ENCODE measurements around the gene CACNG4.

DNA sequence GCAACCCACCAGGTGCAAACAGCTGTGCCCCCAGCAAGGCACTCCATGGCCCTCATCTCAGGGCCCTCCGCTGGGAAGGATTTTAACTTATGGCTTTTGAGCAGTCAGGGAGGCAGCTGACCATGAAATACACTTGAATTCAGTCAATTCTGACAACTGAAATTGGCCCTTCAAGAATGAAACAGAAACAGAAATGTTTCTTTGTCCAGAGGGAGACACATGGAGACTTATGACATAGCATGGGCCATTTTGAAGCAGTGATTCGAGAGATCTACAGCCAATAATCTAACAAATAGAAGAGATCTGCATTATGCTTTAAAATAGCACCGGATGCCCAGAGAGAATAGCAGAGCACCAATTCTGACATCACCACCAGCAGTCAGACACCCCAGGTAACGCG is 87.3 kb downstream of the CACNG4 start:
- TF ChIP-seq BHLHE40 (IDR thresholded peaks at IDR 0.05; ENCODE audit: borderline replicate concordance) (no peak), SP1 (IDR thresholded peaks at IDR 0.05) (no peak), NFRKB (IDR thresholded peaks at IDR 0.05) (no peak)
